A549 (cell line): ENCODE results near the gene RPS6KA6. TPM values are rescaled to one million over a fixed set of nuclear protein-coding genes. Genes with fewer than 3 reads are reported as not detected.
A peak's percentile ranks its signal among the peaks of the same experiment; 100 is the strongest.

Source experiments
- ATAC-seq, 2 experiments: fragments of 200-7000 bp in 1 of 2; fragments of >200 bp in 1 of 2; cut with Nextera tagmentation in 1 of 2; cut with Tn5 transposase in 1 of 2; 3 replicates each; pipeline versions ENCODE4 v1.8.0 to v1.9.1; 2018 to 2020; ENCODE audit warnings: mild to moderate bottlenecking in 1 of 2, moderate library complexity in 1 of 2
- CTCF ChIA-PET: fragments of 300-600 bp; sonication (Branson Sonifier 250); formaldehyde crosslinking; extraction: SDS; loops from one replicate; lab custom pipeline; 2021; ENCODE audit warnings: antibody characterized with exemption, inconsistent platforms; lab: Yijun Ruan, JAX
- POLR2A ChIA-PET: fragments of 350-600 bp; formaldehyde crosslinking; extraction: SDS; loops from one replicate; lab custom pipeline; 2021; ENCODE audit warnings: antibody characterized with exemption, inconsistent platforms; lab: Yijun Ruan, JAX
- DNase-seq, 2 experiments: peaks; one replicate each; pipeline versions ENCODE4 v3.0.0 to v3.0.0-alpha.2; 2011 to 2016; ENCODE audit warnings: low read depth in 1 of 2, low spot score in 1 of 2
- FAIRE-seq: peaks from 2 replicates; lab custom pipeline; 2011; peaks lifted over from hg19 to GRCh38; lab: Jason Lieb, UNC
- H3K27ac ChIP-seq, 2 experiments: fragments of >200 bp; sonication (Bioruptor Twin); formaldehyde crosslinking; 3 replicates each; pipeline ENCODE4 v1.5.1; 2016 to 2017
- H3K4me1 ChIP-seq: fragments of >200 bp; sonication (Bioruptor Twin); formaldehyde crosslinking; 3 replicates; pipeline ENCODE4 v1.6.1; 2016
- H3K4me2 ChIP-seq: fragments of >200 bp; sonication (Bioruptor Twin); formaldehyde crosslinking; 3 replicates; pipeline ENCODE4 v1.6.1; 2016
- H3K4me3 ChIP-seq: fragments of >200 bp; sonication (Bioruptor Twin); formaldehyde crosslinking; 3 replicates; pipeline ENCODE4 v1.5.1; 2016
- H3K9me3 ChIP-seq: fragments of >200 bp; sonication (Bioruptor Twin); formaldehyde crosslinking; 3 replicates; pipeline ENCODE4 v1.6.1; 2016
- CBX8 ChIP-seq: fragments of 200-600 bp; sonication (generic); IDR thresholded peaks from 2 replicates; pipeline ENCODE4 v1.6.1; 2016
- CEBPB ChIP-seq, 2 experiments: fragments of >200 bp in 1 of 2; sonication (Bioruptor Twin) in 1 of 2; formaldehyde crosslinking in 1 of 2; IDR thresholded peaks; 2 replicates each; pipeline ENCODE4 v1.6.1; 2012 to 2016
- CTCF ChIP-seq: fragments of >200 bp; sonication (Bioruptor Twin); formaldehyde crosslinking; IDR thresholded peaks from 3 replicates; pipeline ENCODE4 v1.5.1; 2016
- EHF ChIP-seq: fragments of 250-450 bp; sonication (Bioruptor Pico); IDR thresholded peaks from 2 replicates; pipeline ENCODE4 v1.5.0; 2020; ENCODE audit warnings: mild to moderate bottlenecking
- EP300 ChIP-seq, 2 experiments: fragments of >200 bp; sonication (Bioruptor Twin); formaldehyde crosslinking; IDR thresholded peaks; 2 replicates in 1 of 2; 3 replicates in 1 of 2; pipeline ENCODE4 v1.6.1; 2016 to 2017
- HDAC2 ChIP-seq: fragments of 200-600 bp; sonication (generic); IDR thresholded peaks from 2 replicates; pipeline ENCODE4 v1.6.1; 2016
- HES2 ChIP-seq: fragments of >200 bp; sonication (Bioruptor Twin); formaldehyde crosslinking; IDR thresholded peaks from 2 replicates; pipeline ENCODE4 v1.6.1; 2016
- HOXA7 ChIP-seq: fragments of 250-450 bp; sonication (Bioruptor Pico); IDR thresholded peaks from 2 replicates; pipeline ENCODE4 v1.5.0; 2020; ENCODE audit warnings: mild to moderate bottlenecking, moderate library complexity
- JUN ChIP-seq, 2 experiments: fragments of >200 bp; sonication (Bioruptor Twin); formaldehyde crosslinking; IDR thresholded peaks; 2 replicates in 1 of 2; 3 replicates in 1 of 2; pipeline ENCODE4 v1.6.1; 2016 to 2017
- JUNB ChIP-seq: fragments of >200 bp; sonication (Bioruptor Twin); formaldehyde crosslinking; IDR thresholded peaks from 2 replicates; pipeline ENCODE4 v1.6.1; 2016
- MAFK ChIP-seq: fragments of 450-650 bp; IDR thresholded peaks from 2 replicates; pipeline ENCODE4 v1.6.1; 2014; ENCODE audit not compliant: partially characterized antibody
- NPAS2 ChIP-seq: fragments of 250-450 bp; sonication (Bioruptor Pico); IDR thresholded peaks from 2 replicates; pipeline ENCODE4 v1.8.0; 2022; ENCODE audit warnings: mild to moderate bottlenecking, moderate library complexity, borderline replicate concordance
- NR3C1 ChIP-seq: fragments of >200 bp; sonication (Bioruptor Twin); formaldehyde crosslinking; IDR thresholded peaks from 3 replicates; pipeline ENCODE4 v1.6.1; 2017
- PHF8 ChIP-seq: fragments of 200-600 bp; sonication (generic); IDR thresholded peaks from 2 replicates; pipeline ENCODE4 v1.6.1; 2016; ENCODE audit warnings: low read depth, mild to moderate bottlenecking, antibody characterized with exemption, moderate library complexity, borderline replicate concordance
- POLR2A ChIP-seq: IDR thresholded peaks from 2 replicates; pipeline ENCODE4 v1.6.1; 2012; ENCODE audit warnings: mild to moderate bottlenecking, low read length
- RARB ChIP-seq: fragments of 250-450 bp; sonication (Bioruptor Pico); IDR thresholded peaks from 2 replicates; pipeline ENCODE4 v1.8.0; 2021; ENCODE audit warnings: mild to moderate bottlenecking, moderate library complexity
- SREBF2 ChIP-seq: fragments of 450-650 bp; IDR thresholded peaks from 2 replicates; pipeline ENCODE4 v1.6.1; 2014; ENCODE audit warnings: mild to moderate bottlenecking, moderate library complexity
- TFCP2L1 ChIP-seq: fragments of 250-450 bp; sonication (Bioruptor Pico); IDR thresholded peaks from 2 replicates; pipeline ENCODE4 v1.5.0; 2021; ENCODE audit warnings: mild to moderate bottlenecking
- ZSCAN20 ChIP-seq: fragments of 250-450 bp; sonication (Bioruptor Pico); IDR thresholded peaks from 2 replicates; pipeline ENCODE4 v1.8.0; 2022; ENCODE audit warnings: mild to moderate bottlenecking, moderate library complexity
- WGBS: methylation state at CpG from one replicate; pipeline ENCODE4 v1.1.6; 2017; ENCODE audit errors: missing lambda C conversion rate; 5-methylcytosine and 5-hydroxymethylcytosine counted together
- polyA plus RNA-seq, 4 experiments: library from polyadenylated mRNA; depleted of rRNA in 3 of 4; stranded (reverse); fragments of >200 nt; fragmentation: RNase III in 1 of 4; extraction: RNeasy Plus Mini Kit Qiagen cat#74134 plus additional on column Dnase treatment in 1 of 4; gene quantifications; 2 replicates in 3 of 4; 3 replicates in 1 of 4; pipeline ENCODE4 v1.2.3, GENCODE V29; 2011 to 2017
- TF ChIP-seq, protein P1 (sequence below): fragments of 250-450 bp; sonication (Bioruptor Pico); IDR thresholded peaks from 2 replicates; pipeline ENCODE4 v1.5.0; 2020; ENCODE audit warnings: low read depth, mild to moderate bottlenecking, moderate library complexity
- TF ChIP-seq, protein P2 (sequence below): IDR thresholded peaks from 2 replicates; pipeline ENCODE4 v1.6.1; 2012

Gene RPS6KA6
- polyA plus RNA-seq, 2 of the 4 experiments (the other 2 are of a cell fraction) = 4.6 to 11.3 TPM

- H3K4me1 ChIP-seq = peaks cover 11% of the 10 kb centered on the region; the same call in 2 of the 3 replicates
- no peak overlapping the region for H3K27ac ChIP-seq
- H3K9me3 ChIP-seq = no peaks in the 10 kb centered on the region
- ATAC-seq (no peak), FAIRE-seq (no peak)
- TF ChIP-seq POLR2A (no peak), TFCP2L1 (CRISPR knock-in tag) (no peak), MAFK (no peak), JUNB (no peak), HES2 (no peak), CBX8 (no peak), ZSCAN20 (no peak), HDAC2 (no peak), HOXA7 (CRISPR knock-in tag) (no peak), EHF (no peak), PHF8 (no peak)
- TF ChIP-seq, protein P1, sequence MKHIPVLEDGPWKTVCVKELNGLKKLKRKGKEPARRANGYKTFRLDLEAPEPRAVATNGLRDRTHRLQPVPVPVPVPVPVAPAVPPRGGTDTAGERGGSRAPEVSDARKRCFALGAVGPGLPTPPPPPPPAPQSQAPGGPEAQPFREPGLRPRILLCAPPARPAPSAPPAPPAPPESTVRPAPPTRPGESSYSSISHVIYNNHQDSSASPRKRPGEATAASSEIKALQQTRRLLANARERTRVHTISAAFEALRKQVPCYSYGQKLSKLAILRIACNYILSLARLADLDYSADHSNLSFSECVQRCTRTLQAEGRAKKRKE (CRISPR knock-in tag) = no peak
- TF ChIP-seq, all 56 proteins: peak for 0
- ChIA-PET POLR2A (no interaction called here), CTCF (no interaction called here)
- no peak overlapping the region for H3K4me2 ChIP-seq
- H3K4me3 ChIP-seq = no peak overlapping the region
- no peak for DNase-seq
Measured at GRCh38 chrX:84162401-84162800, 25.6 kb downstream of the RPS6KA6 start.

- Histone ChIP-seq H3K9me3 (no peaks in the 10 kb centered on the region), H3K4me3 (no peak overlapping the region), H3K4me2 (no peak overlapping the region), H3K4me1 (peaks cover 11% of the 10 kb centered on the region; the same call in 2 of the 3 replicates), H3K27ac (no peak overlapping the region)
- ChIA-PET CTCF (no interaction called here), POLR2A (no interaction called here)
- no peak for DNase-seq
- no peak for ATAC-seq
- peak; percentile 45 for TF ChIP-seq MAFK
- no peak for TF ChIP-seq RARB (CRISPR knock-in tag)
- peak; percentile 65 for FAIRE-seq
Measured at GRCh38 chrX:84161641-84162040, 26.4 kb downstream of the RPS6KA6 start.

GRCh38 chrX:84160736-84161135 is 27.3 kb downstream of the RPS6KA6 start:
- FAIRE-seq (no peak), DNase-seq (no peak), ATAC-seq (no peak)
- WGBS = 76% methylated on average over 4 of the region's 4 CpGs
- Histone ChIP-seq H3K9me3 (no peaks in the 10 kb centered on the region), H3K27ac (no peak overlapping the region), H3K4me2 (no peak overlapping the region), H3K4me3 (no peak overlapping the region), H3K4me1 (peaks cover 10% of the 10 kb centered on the region; the same call in 2 of the 3 replicates)
- POLR2A ChIA-PET = no interaction called here
- CTCF ChIA-PET = interaction anchor here (2.0 kb wide), 1 partner anchor 114 kb away, joined by 5 read pairs; no protein-coding TSS in a partner anchor
- TF ChIP-seq CBX8 (no peak), JUN (IDR thresholded peaks at IDR 0.05) (no peak), SREBF2 (no peak), NR3C1 (no peak), CEBPB (IDR thresholded peaks at IDR 0.05) (no peak), HES2 (no peak), EP300 (IDR thresholded peaks at IDR 0.05) (no peak), NPAS2 (CRISPR knock-in tag) (no peak), CTCF (no peak)
- TF ChIP-seq, protein P2, sequence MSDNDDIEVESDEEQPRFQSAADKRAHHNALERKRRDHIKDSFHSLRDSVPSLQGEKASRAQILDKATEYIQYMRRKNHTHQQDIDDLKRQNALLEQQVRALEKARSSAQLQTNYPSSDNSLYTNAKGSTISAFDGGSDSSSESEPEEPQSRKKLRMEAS = no peak
